Fibroblast of skin of right quadriceps (primary cell): Measurements from ENCODE around the gene KRTAP19-8.

Experiments
- DNase-seq: peaks from one replicate; pipeline ENCODE4 v3.0.0-alpha.2; 2013

Gene KRTAP19-8, protein sequence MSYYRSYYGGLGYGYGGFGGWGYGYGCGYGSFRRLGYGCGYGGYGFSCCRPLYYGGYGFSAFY

DNA sequence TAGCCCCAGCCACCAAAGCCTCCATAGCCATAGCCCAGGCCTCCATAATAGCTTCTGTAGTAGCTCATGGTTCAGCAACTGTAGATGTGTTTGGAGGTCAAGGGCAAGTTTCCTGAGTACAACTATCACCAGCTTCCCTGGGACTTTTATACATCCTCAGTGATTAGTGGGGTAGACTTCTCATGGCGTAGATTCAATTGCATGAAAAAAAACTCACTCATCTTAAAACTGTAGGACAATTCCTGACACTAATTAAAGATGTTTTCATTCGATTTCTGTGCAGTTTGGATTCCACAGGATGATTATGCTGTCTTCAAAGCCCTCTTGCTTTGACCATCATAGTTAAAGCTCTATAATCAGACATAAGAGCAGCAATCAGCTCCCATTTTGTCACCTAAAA, at the start of gene KRTAP19-8:
TSS of gene KRTAP19-8 (minus strand) at position 101 of the 400 bp plus-strand sequence. CDS start at position 68, 33 bp downstream.
- DNase-seq: no peak

DNA sequence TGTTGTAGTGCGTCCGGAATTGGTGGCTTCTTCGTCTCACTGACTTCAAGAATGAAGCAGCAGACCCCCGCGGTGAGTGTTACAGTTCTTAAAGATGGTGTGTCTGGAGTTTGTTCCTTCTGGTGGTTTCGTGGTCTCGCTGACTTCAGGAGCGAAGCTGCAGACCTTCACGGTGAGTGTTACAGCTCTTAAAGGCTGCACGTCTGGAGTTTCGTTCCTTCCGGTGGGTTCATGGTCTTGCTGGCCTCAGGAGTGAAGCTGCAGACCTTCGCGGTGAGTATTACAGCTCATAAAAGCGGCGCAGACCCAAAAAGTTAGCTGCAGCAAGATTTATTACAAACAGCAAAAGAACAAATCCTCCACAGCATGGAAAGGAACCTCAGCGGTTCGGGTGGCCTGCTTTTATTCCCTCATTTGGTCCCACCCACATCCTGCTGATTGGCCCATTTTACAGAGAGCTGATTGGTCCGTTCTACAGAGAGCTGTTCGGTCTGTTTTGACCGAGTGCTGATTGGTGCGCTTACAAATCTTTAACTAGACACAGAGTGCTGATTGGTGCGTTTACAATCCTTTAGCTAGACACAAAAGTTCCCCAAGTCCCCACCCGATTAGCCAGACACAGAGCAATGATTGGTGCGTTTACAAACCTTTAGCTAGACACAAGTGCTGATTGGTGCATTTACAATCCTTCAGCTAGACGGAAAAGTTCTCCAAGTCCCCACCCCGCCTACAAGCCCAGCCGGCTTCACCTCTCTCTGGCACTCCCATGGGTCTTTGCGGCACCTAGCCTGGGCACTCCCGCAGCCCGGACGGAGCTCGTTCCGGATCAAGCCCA, 49.6 kb upstream of the KRTAP19-8 start:
- no peak for DNase-seq

DNA sequence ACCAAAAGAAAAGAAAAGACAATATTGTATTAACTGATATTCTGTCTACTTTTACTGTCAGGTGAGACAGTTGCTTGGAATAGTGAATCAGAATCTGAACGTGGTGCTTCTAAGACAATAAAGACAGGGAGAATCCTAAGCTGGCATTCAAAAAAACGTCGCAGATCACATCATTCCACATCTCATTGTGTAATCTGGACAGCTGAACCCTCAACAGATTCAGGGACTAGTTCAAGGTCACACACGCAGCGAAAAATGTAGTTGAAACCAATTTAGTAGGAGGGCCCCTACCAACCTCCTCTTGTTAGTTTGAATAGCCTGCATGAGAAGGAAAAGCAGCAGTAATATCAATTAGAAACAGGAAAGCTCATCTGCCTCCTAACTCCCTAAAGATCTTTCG, 46.4 kb upstream of the KRTAP19-8 start:
- DNase-seq: no peak

DNA sequence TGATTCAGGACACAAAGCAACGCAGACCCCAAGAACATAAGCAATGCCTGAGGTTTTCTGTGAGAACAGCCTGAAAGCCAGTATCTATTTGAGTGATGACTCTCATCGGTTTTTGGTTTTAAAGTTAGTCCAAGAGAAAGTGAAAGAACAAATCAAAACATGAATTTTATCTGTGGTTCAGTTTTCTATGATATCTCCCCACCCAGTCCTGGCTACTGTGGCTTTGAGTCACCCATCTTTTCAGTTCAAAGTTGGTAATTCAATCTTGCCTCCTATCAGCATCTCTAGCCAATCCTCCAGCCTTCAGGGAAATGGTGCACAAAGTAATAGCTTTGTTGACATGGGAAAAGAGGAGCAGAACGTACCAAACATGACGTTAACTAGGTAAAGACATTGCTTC, 40.5 kb upstream of the KRTAP19-8 start:
- no peak for DNase-seq

DNA sequence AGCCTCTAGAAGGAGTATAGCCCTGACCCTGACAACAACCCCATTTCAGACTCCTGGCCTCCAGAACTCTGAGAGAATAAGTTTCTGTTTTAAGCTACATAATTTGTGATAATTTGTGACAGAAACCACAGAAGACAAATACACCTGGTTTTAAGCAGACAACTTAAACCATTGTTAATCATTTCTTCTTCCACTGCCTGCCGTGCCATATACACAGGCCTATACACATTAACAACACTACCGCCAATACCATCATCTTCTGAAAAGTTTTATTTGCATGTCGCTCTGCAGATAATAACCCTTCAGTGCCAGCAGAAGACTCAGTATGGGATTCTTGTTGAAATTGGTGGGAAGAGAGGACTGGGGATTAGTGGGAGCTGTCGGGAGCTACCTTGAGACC, 39.9 kb upstream of the KRTAP19-8 start:
- DNase-seq: no peak

DNA sequence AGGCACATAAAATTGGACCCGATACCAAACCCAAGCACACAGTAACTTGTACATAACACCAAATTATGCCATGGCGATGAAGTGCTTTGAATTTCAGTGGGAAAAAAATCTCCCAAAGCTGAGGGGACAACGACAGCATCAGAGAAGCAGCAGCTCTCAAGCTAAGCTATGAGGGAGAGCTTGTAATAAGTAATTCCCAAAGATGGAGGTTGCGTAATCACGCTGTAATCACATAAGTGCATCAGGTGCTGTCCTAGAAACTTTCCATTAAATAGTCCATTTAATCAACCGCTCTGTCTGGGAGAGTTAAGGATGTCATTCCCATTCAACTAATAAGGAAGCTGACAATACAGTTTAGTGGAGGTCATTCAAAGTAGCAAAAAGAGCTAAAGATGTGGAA, 37.6 kb upstream of the KRTAP19-8 start:
- no peak for DNase-seq

DNA sequence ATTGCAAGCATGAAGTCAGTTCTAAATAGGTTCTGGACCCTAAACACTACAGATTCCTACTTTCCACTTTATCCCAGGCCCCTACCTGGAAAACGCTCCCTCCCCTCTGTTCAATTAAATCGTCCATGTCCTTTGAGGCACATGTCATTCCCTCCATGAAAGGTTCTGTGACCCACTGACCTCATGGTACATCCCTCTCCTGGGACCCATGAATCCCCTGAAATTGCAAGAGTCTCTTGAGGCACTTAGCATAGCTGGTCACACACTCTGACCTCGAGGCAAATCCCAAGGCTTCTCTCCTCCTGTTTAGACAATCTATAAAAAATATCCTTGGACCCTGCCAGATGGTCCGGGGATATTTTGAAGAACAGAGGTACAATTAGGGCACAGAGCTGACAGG, 34.3 kb upstream of the KRTAP19-8 start:
- no peak for DNase-seq

DNA sequence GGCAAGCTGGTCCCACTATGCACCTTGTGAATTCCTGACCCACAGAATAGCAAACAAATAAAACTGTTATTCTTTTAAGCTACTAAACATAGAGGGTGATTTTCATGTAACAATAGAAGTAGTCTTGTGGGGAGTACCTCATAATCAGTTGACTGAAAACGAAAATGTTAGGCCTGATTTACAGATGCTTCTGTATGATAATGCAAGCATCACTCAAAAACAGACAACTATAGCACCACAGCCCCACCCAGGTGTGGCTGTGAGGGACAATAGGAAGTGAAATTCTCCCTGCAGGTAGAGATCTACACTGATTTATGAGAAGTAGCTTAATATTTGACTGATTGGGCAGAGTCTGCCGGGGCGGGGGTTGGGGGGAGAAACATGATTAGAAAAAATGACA, 26.5 kb upstream of the KRTAP19-8 start:
- no peak for DNase-seq

DNA sequence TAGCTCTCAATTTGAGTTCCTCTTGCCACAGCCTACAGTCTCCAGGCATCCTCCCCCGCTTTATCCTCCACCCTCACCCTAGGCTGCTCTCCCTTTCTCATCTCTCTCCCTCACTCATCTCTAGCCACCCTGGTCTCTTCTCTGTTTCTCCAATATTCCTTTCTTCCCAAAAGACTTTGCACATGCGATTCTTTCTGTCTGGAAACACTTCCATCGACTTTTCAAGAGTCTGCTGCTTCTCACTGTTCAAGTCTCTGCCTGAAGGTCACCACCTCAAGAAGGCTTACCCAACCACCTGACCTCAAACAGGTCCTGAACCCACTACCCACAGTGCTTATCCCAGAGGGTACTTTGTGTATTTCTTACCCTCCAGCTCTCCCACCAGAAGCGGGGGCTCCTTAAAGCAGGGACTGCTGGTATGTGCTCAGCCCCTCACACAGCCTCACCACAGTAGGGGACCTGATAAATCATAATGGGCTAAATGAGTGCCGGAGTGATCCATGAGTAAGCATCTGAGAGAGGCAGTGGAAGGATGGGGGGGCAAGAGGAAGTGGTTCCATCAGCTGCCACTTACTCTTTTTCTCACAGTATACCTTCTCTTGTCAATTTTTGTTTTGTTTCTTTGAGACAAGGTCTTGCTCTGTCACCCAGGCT, 14.3 kb upstream of the KRTAP19-8 start:
- DNase-seq: no peak

DNA sequence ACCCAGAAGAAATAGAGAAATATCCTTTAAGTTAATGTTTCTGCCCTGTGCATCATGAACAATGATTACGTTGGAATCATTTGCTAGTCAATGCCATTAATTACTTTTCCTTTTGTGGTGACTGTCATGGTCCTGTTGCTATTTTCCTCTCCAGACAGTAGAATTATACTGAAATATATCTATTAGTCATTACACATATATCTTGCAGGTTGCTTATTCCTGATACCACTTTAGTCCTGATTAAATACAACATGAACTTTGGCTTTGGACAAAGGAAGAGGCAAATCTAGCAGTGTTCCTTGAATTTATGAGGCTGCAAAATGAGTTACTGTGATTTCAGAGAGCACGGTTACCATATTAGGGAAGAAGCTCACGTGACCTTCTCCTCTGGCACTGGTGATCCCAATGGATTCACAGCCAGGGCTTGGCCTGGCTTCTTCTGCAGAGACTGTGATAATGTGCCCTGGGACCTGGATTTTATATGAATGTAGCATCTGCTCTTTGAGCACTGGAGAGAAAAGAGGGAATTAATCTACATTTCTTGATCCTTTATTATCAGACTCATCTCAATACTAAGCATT, 12.4 kb upstream of the KRTAP19-8 start:
- DNase-seq: no peak

DNA sequence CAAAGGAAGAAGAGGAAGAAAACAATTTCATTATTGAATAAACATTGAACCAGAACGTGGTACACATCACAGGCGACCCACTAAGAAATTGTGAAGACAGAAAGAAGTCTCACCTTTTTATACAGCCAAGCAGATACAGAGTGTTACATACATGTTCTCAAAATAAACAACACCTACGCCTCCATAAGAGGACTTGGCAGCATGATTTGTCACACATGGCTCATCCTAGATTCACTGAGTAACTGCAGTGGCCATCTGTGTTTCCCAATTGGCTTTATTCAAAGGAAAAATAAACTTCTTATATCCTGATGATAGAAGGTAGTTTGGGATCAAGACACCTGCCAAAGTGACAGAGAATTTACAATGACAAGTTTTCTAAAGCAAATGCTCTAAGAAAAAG, 7.6 kb upstream of the KRTAP19-8 start:
- DNase-seq: no peak

DNA sequence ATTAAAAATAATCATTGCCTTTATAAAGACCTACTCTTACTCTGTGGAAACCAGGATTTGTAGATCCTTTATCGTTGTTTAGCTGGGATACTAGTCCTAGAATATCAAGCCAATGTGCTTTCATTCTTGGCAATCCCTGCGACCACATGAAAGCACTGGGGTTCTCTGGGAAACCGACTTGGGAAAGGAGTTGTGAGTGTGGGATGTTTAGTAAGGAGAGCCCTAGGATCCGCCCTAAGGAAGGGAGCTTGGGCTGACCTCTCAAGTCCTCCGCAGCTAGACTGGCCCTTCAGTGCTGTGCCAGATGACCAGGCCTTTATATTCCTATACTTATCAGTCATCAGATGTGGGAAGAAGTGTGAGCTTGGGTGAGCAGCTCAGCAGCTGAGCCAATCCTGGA, 5.2 kb upstream of the KRTAP19-8 start:
- DNase-seq: no peak

DNA sequence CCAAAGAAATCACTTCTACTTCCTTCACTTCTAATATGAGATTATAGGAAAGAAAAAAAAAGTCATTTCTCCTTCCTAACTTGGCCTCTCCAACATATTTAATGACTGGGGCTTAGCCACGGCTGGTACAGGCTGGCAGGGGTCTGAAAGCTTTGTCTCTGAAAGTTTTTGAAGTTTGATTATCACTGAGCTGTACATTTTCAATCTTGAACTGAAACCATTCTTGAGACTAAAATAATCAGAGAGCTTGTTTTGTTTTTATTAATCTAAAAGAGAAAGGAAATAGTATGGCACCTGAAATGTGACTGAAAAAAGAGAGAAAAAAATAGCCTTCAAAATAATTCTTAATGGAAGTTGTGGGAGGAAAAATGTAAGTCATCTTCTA, 3.8 kb upstream of the KRTAP19-8 start:
- no peak for DNase-seq

DNA sequence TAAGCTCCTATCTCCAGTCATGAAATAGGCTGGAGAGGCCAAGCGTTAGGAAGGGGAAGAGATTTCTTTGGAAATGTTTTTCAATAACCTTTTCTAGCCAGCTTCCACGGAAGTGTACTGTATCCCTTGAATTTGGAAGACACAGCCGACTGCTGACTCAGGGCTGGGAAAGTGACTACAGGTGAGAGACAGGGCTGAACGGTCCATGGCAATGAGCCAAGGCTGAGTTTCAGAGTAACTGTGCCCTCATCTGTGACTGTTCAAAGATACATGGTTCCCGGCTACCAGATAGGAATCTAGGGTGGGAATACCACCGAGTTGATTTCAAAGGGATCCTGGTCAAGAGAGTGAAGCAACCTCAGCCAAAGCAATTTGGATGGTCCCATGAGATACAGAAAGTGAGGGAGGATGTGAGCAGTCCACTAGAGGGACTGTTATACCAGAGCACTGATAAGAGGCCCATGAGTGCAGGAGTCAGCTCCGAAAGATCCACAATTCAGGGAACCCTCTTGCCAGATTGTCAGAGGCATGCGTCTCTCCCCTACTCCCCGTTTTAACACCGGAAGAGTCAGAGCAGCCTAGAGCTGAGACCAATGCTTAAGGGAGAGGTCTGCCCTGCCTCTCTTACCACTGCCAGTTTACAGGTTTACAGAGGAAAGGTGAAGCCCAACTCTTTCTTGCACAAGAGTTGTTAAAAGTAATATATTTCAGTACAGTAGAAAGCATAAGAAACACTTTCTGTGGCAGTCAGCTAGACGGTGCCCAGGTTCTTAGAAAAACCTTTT, 3.2 kb upstream of the KRTAP19-8 start:
- no peak for DNase-seq

DNA sequence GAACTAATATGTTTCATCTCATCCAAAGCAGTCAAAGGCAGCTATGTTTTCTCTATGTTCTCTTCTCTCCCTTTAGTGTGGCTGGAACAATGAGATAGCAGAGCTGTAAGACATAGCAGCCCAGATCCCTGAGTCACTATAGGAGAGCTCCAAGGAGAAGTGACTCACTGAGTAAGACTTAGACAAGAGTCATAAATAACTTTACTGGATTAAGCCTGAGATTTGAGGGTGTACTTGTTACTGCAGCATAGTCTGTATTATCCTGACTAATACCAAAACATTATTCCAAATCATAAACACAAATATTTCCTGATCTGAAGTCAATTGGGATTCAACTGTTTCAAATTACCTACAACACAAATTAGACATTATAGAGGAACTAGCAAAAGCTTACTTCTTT, 3.9 kb downstream of the KRTAP19-8 start:
- DNase-seq: no peak

DNA sequence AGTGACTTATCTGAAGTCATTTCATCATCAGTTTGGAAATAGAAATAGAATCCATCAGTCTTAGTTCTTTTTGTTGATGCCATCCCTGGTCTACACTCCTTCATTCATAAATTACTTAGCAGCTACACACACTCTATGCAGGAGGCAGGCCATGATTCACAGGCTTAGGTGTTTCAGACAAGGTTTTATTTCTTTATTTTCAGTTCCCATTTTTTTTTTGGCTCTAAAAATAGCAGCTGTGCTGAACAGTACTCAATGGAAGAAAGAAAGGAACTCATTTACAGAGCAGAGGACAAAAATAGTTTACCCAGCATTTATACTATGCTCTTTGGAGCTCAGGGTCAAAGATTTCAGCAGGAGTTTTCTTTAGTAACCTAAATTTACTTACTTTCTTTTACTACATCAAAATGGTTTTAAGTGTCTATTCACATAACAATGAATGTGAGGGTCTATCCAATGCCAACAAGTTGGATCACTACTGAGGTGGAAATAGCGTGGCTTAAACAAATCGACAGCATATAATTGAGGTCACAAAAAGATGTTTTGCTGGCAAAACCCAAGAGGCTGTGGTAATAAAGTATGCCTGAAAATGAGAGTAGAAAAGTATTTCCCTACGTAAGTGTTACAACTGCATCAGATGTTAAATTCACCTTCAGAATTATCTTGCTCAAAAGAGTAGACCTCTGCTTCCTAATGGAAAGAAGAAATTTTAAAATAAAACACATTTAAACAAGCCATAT, 7.7 kb downstream of the KRTAP19-8 start:
- DNase-seq: no peak

DNA sequence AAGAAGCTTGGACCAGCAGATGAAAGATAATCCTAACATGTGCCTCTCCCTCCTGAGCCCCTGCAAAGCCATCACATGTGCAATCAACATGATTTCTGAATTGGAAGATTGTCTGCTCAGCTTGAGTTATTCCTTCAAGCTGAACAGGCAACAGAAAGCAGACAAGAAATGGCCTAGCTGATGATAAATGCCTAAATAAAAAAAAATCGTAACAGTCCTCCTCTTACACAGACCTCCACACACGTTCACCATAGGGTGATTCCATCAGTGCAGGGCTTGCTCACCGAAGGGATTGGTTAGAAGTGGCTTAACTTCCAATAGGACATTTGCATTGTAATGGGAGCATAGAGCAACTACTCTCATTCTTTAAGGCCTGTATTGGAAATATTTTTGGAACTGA, 14.6 kb downstream of the KRTAP19-8 start:
- DNase-seq: no peak

DNA sequence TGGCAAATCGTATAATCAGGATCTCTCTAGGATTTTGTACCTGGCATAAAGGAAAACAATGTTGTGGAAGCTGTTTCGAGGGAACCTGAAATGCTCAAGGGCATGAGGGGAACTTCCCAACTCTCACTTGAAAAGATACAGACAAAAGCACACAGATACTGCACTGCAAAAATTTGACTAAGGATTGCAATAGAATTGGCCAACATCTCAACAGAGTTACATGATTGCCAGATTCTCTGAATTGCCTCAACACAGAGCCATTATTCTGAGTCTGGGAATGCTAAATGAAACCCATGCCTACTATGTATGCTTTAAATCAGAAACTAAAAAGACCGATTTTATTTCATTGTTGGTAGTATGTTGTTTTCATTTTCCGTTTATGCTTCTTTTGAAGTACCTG, 16.0 kb downstream of the KRTAP19-8 start:
- DNase-seq: no peak

DNA sequence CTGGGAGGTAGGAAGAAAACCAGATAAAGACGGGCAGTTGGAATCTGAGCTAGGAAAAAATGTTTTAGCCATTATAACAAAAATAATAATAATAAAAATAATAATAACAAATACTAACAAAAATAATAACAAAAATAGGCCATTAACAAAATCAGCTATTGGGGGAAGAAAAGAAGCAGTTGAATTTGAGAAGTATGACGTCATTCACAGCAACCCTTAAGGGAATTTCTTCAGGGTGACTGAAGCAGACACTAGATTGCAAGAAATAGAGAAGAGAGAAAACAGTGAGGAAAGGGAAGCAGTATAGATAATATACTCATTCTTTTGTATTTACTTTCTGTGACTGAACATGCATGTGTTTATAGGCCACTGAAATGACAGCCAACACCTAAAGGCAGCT, 20.0 kb downstream of the KRTAP19-8 start:
- no peak for DNase-seq

DNA sequence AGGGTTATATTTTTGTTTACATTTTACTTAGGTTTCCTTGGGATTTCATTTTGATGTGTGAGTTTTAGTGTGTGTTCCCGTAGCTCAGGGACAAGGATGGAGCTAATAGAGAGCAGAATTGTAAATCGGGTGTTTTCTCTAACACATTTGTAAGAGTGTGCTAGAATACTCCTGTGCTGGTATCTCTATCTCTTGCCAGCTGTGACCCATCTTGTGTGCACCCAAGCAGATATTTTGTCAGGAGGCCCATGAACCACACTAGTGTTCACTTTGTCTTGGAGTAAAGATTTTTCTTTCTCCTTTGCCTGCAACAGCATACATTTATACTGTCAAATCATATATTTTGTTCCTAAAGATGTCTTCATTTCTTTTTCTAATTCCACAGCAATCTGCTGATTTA, 23.4 kb downstream of the KRTAP19-8 start:
- no peak for DNase-seq

DNA sequence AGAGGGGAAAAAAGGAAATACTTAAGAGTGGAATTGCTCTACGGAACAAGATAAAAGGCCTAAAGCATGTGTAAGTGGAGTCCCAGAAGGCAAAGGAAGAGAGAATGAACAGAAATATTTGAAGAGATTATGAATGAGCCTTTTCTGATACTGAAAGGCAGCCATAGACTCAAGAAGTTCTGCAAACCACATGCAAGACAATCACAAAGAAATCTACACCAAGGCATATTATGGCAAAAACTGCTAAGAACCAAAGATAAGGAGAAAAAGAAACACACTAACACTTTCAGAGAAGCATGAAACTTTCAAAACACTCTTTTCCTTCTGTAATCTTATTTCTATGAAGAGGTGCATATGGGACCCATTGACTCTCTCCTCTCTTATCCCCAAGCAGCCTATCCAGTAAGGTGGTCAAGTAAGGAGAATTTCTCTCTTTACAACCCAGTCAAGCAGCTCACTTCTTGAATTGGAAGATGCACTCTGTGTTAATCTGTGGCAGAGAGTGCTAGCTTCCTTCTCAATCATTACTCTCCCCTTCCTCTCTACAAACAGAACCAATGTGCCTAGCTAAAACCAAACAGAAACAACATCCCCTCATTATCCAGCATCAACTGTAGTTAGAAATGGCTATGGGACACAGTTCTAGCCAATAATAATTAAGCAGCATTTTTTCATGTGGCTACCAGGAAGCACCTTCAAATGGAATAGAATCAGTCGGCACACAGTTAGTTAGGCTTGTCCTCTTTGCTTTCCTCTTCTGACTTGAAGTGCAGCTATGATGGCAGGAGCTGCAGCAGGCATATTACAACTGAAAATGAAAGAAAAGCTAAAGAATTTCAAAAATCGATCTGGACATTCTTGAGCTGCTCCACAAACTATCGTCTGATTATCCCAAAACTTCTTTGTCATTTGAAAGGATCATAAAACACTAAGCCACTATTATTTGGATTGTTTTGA, 25.9 kb downstream of the KRTAP19-8 start:
- DNase-seq: no peak
